GM19099 (cell line): ENCODE measurements around the gene ATAD1.
A peak's percentile ranks its signal among the peaks of the same experiment; 100 is the strongest.

Source experiments
- POLR2A ChIP-seq: IDR thresholded peaks from 3 replicates; pipeline ENCODE4 v1.6.1; 2011; ENCODE audit warnings: low read depth; ENCODE audit not compliant: insufficient read length; ENCODE audit errors: extremely low read depth

ATAD1 gene

GRCh38 chr10:87817609-87818504, at the start of gene ATAD1:
Gene ATAD1, minus strand, starts transcription at chr10:87818226. Its CDS starts 3,627 bp downstream, at chr10:87814599.
- peak; percentile 86 for TF ChIP-seq POLR2A

- no peak for TF ChIP-seq POLR2A
These were observed 49.4 kb upstream of the ATAD1 start for GRCh38 chr10:87867453-87867852.

- TF ChIP-seq POLR2A = no peak
These were observed 48.5 kb upstream of the ATAD1 start for GRCh38 chr10:87866412-87866974.

GRCh38 chr10:87865241-87865881, 47.3 kb upstream of the ATAD1 start:
- no peak for TF ChIP-seq POLR2A

GRCh38 chr10:87864496-87865059, 46.6 kb upstream of the ATAD1 start:
- peak; percentile 22 for TF ChIP-seq POLR2A

DNA sequence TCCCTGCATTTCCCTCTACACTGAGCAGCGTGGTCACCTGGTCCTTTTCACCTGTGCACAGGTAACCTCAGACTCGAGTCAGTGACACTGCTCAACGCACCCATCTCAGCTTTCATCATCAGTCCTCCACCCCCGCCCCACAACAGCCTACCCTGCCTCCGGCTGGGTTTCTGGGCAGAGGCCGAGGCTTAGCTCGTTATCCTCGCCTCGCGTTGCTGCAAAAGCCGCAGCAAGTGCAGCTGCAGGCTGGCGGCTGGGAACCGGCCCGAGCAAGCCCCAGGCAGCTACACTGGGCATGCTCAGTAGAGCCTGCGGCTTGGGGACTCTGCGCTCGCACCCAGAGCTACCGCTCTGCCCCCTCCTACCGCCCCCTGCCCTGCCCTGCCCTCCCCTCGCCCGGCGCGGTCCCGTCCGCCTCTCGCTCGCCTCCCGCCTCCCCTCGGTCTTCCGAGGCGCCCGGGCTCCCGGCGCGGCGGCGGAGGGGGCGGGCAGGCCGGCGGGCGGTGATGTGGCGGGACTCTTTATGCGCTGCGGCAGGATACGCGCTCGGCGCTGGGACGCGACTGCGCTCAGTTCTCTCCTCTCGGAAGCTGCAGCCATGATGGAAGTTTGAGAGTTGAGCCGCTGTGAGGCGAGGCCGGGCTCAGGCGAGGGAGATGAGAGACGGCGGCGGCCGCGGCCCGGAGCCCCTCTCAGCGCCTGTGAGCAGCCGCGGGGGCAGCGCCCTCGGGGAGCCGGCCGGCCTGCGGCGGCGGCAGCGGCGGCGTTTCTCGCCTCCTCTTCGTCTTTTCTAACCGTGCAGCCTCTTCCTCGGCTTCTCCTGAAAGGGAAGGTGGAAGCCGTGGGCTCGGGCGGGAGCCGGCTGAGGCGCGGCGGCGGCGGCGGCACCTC, 45.3 kb upstream of the ATAD1 start, which contains the start of the genes KLLN and PTEN:
KLLN (minus strand) TSS at position 481 of the 891 bp plus-strand sequence. CDS start 1,046 bp downstream, outside the sequence.
PTEN (plus strand) TSS at position 573 of the 891 bp plus-strand sequence. CDS start 845 bp downstream, outside the sequence.
- peak; percentile 91 for TF ChIP-seq POLR2A

DNA sequence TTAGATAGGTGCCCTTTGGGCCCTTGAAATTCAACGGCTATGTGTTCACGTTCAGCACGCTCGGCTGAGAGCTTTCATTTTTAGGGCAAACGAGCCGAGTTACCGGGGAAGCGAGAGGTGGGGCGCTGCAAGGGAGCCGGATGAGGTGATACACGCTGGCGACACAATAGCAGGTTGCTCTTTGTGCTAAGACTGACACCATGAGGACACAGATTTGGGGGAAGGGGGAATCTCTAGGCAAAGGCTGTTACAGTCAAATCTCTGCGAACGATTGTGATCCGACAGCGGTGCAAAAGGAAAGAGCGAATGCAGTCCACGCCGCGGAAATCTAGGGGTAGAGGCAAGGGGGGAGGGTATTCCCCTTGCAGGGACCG, 44.6 kb upstream of the ATAD1 start:
- TF ChIP-seq POLR2A = no peak

DNA sequence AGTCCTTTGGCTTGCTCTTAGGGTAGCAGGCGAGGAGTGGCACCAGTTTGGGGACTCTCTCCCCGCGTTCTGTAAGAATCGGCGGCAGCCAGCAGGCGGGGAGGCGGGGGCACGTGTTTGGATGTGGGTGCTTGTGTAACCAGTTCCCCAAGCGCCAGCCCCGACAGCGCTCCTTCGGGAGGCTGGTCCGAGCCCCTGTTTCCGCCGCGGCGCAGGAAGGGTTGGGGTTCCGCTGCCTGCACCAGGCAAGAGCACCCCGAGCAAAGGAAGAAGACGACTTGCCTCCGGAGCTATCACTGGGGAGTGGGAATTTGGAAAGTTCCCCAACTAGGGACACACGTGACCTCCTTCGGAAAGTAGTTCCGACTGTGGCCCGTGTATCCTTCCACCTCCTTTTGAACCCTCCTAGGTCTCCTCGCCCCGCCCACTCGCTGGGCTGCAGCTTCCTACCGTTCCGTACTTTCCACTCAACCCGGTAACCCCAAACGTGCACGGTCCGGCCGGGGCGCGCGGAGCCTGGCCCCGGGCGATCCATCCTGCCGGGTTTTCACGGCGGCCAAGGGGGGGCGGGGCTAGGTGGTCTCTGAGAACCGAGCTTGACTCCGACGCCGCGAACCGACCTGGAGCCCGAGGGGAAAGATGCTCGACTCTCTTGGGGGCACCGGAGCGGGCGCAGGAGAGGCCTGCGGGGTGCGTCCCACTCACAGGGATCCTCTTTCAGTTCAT, 44.1 kb upstream of the ATAD1 start:
- TF ChIP-seq POLR2A = peak; percentile 95

DNA sequence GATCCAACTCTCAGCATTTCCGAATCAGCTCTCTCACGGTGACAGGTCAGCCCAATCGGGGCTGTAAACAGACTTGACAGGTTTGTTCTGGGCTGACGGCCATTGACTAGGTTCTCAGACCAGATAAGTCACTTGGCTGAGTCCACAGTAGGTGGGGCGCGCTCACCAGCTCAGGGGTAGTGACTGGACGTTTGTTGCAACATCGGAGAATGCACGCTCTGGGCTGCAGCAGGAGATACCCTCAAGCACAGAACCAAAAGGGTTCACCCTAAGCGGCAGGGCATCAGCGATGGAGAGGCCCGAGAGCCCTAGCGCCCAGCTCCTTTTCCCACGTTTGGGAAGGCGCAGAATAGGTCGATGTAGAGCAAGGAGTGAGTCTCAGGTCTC, 43.5 kb upstream of the ATAD1 start:
- no peak for TF ChIP-seq POLR2A

- TF ChIP-seq POLR2A = no peak
These were observed 42.9 kb upstream of the ATAD1 start for GRCh38 chr10:87860816-87861403.

GRCh38 chr10:87860156-87860795, 42.2 kb upstream of the ATAD1 start:
- peak; percentile 38 for TF ChIP-seq POLR2A

DNA sequence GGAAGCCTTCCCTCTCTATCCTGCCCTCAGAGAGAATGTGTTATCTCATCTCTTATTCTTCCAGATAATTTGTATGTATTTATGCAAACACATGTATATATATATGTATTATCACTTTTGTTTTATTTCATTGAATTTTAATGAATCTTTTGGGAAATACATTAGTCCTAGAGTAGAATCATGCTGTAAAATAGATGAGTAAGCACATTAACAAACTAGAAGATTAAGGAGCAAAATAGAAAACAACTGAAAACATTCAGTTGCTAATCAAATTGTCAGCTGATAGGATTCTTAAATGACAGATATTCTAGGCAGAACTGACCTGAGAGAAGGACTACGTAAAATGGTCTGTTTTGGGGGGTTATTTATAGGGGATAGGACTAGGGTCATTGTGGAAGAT, 34.1 kb upstream of the ATAD1 start:
- TF ChIP-seq POLR2A = no peak

- no peak for TF ChIP-seq POLR2A
These were observed 32.7 kb upstream of the ATAD1 start for GRCh38 chr10:87850742-87851205.

GRCh38 chr10:87849001-87849400, 31.0 kb upstream of the ATAD1 start:
- TF ChIP-seq POLR2A = no peak
